ENCODE results near the gene SDC3.
"Not testable (repeated sequence)": the region's sequence is repeated elsewhere in the genome, so short reads cannot be mapped to it uniquely, and the experiment has no call there.

SDC3 gene

GRCh38 chr1:30872033-30872947 is 36.3 kb downstream of the SDC3 start:
- DNase-seq, result no peak

- no peak for DNase-seq
Measured at GRCh38 chr1:30871276-30871871, 37.2 kb downstream of the SDC3 start.

- no peak for DNase-seq
Measured at GRCh38 chr1:30870656-30871055, 37.9 kb downstream of the SDC3 start.

DNA sequence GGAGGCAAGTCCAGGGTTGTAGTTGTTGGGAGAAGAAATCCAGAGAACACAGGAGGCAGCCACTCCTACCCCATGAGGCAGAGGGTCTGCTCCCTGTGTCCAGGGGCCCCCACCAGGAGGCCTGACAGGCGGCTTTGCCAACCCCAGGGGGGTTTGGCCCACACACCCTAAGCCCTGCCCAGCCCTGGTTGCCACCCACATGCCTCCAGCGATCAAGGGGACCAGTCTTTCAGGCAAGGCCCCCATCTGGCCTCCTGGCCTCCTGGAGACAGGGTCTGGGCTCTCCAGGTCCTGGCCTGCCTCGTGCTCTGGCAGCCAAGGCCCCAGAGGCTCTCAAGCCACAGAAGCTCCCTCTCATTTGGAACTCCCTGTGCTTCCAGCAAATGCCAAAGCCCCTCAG is 38.5 kb downstream of the SDC3 start:
- no peak for DNase-seq

DNA sequence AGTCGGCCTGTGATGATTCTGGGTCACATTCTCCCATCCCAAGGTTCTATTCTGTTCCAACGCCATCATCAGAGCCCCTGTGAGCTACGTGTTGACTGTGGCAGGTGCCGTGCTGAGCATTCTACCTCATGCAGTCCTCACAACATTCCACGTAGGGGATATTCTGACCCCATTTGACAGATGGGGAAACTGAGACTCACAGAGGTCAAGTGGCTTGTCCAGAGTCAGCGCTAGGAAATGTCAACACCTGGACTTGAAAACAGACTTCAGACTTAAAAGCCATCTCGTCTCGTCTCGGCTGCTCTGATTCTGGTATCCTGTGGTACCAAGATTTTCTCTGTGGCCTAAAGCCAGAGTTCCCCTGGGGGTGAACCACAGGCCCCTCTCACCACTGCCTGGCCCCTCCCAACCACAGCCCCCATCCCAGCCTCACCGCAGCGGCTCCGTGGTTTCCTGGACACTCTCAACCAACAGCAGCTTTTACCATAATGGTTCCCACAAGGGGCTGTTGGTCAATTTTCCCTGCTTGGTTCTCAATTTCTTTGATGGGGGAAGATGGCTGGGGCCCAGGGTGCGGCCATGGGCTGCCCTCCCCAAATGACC is 39.6 kb downstream of the SDC3 start:
- DNase-seq, result no peak

GRCh38 chr1:30868057-30868456 is 40.5 kb downstream of the SDC3 start:
- not testable (repeated sequence) for DNase-seq

DNA sequence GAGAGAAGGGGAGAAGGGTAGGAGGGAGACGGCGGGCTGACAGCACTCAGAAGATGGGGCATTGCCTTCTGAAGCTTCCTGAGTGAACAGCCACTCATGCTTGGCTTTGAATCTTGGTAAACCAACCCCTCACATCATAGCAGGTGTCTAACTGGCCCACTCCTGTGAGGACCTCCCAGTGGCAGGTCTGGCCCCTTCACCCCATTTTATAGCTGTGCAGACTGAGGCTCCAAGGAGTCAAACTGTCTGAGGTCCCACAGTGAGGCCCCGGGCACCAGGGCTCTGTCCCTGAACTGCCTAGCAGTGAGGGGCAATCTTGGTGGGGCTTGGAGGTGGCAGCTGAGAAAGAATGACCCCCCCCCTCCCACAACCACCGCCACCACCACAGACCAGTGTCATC is 41.0 kb downstream of the SDC3 start:
- no peak for DNase-seq

DNA sequence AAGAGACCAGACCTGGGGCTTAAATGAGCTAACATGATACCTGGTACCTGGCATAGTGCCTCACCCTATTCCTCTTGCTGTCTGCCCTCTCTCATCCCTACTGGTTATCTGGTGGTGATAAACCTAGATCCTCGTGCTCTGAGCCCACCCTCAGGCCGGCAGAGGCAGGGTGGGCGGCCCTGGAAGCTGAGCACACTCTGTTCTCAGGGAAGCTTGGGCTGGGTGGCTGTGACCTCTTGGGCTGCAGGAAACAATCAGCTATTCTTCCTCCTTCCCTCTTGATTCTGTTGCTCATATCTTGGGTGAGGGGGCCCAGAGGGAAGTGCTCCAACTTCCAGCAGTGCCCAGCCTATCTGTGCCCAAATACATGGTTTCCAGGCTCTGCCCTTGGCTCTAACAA is 42.0 kb downstream of the SDC3 start:
- DNase-seq, result no peak

- DNase-seq, result no peak
Measured at GRCh38 chr1:30864681-30865080, 43.9 kb downstream of the SDC3 start.

DNA sequence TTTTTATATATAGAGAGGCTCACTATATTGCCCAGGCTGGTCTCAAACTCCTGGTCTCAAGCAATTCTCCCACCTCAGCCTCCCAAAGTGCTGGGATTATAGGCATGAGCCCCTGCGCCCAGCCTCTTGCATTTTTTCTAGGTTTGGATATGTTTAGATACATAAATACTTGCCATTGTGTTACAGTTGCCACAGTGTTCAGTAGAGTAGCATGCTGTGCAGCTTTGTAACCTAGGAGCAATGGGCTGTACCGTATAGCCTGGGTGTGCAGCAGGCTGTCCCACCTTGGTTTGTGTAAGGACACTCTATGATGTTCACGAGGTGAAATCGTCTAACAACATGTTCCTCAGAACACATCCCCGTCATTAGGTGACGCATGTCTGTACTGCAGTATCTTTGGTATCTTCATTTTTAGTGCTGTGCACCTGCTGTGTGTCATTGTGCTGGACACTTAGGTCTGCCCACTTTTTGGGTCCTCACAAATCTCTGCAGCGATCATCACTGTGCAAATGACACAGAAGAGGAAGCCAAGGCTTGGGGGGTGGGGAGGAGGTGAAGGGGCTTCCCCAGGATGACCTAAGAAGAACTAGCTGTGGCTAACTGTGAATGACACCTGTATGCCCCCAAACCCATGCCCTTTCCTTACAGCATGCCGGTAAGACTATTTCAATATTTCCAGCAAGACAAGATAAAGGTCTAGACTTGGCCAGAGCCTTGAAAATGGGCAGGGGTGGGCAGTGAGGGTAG is 44.5 kb downstream of the SDC3 start:
- no peak for DNase-seq

DNA sequence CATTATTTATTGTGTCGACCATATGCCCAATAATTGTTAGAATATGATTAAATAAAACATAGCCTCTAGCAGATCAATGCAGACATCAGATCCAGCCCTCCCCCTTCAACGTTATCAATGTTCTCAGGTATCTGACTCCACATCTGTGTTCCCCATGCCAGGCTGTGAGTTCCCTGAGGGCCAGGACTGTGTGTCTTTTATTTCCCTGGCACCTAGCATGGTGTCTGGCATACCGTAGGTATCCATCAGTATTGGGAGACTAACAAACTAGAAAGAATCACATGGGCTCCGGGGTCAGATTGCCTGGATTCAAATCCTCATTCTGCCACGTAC is 48.3 kb downstream of the SDC3 start:
- no peak for DNase-seq

GRCh38 chr1:30857964-30858363 is 50.6 kb downstream of the SDC3 start:
- no peak for DNase-seq

DNA sequence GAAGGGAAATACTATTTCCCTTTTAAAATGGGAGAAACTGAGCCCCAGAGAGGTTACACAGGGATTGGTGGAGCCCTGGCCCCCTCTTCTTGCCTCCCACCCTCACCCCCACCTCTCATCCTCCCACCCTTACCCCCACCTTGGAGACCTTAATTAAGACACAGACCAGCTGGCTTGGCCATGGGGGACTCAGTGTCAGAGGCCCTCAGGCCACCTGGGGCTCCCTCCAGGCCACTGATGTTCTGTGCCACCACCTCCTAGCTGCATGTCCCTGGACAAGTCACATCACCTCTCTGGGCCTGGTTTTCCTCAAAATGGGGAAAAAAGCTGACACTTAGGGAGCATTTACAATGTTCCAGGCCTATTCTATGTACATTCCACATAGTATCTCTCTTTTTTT is 51.5 kb downstream of the SDC3 start:
- no peak for DNase-seq

GRCh38 chr1:30856260-30856790 is 52.2 kb downstream of the SDC3 start:
- DNase-seq, result no peak

DNA sequence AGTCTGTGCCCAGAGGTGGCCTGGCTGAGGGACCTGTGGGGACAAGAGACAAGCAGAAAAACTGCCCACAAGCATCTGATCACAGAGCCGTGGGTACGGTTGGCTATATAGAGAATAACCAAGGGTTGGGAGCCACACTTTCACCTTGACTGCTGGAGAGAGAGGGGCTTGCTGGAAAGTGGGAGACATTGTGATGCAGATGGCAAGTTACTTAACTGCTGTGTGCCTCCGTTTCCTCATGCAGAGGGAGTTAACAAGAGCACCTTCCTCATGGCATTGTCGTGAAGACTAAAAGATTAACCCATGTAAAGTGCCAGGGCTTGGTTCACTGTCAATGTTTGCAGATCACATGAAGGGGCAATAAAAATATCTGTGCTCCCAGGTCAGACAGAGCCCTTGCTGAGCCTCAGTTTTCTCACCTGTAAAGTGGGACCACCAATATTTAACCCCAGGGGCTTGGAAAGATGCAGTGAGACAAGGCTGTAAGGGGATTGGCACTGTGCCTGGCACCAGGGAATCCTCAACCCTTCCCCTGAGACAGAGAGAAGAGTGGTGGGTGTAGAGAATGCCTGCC is 52.8 kb downstream of the SDC3 start:
- no peak for DNase-seq

GRCh38 chr1:30853350-30853749 is 55.2 kb downstream of the SDC3 start:
- DNase-seq, result no peak

GRCh38 chr1:30852026-30852425 is 56.5 kb downstream of the SDC3 start:
- no peak for DNase-seq

DNA sequence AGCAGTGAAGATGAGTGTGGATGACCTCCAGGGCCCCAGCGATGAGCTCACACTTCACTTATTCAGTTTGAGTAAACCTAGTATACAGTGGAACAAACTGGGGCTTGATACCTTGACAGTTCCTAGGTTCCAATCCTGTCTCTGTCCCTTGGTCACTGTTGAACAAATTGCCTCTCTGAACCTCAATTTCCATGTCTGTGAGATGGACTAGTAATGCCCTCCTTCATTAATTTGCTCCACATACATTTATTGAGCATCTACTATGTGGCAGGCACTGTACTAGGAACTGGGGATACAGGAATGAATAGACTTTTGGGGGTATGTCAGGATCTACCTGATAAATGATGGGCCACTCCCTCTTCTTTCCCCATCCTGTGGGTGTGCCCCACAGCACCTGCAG is 57.3 kb downstream of the SDC3 start:
- no peak for DNase-seq

- DNase-seq, result no peak
Measured at GRCh38 chr1:30850607-30851006, 58.0 kb downstream of the SDC3 start.

DNA sequence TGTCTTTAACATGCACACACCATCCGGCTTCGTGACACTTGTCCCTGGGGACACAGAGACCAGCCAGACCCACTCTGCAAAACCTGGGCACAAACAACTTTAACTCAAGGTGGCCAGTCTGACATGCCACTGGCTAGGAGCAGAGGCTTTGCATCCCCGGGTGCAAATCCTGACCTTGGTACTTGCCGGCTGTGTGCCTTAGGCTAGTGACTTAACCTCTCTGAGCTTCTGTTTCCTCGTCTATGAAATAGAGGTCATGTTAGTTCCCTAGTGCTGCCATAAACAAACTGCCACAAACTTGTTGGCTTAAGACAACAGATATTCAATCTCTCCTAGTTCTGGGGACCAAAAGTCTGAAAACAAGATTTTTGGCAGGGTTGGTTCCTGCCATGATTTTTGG is 60.4 kb downstream of the SDC3 start:
- no peak for DNase-seq

- DNase-seq, result no peak
Measured at GRCh38 chr1:30847358-30847972, 61.1 kb downstream of the SDC3 start.

DNA sequence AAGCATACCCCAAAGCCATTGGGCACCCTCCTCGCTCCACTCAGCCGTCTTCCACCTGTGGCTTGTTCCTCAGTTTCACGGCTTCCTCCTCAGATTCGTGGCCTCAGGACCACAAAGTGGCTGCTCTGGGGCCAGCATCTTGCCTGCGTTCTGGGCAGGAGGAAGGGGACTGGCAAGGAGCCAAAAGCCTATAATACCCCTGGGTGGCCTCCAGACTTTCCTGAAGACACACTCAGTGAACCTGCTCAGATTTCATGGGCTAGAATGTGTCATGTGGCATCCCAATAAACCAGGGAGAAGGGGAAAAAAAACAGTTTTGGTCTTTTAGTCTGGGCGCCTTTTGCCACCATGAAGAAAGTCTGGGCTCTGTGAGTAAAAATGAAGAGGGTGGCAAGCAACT is 62.0 kb downstream of the SDC3 start:
- DNase-seq, result no peak

DNA sequence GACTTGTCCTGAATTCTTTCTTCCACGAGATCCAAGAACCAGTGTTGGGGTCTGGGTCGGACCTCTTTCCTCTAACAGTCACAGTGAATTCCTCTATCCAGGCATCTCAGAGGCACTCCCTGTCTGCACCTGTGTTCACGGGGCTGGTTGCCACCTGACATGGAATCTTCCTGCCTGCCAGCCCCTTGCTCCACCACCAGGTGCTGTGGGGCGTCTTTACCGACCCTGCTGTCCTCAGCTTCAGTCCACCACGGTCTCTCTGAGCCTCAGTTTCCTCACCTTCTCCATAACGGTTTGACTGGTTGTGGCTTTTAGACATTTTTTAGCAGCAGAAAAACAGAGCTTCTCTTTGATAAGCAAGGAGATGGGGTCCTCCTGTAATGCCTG is 62.7 kb downstream of the SDC3 start:
- no peak for DNase-seq
